HG03097 (cell line): Measurements from ENCODE around the gene CCDC68.

Source experiments
- ATAC-seq: cut with Tn5 transposase; IDR thresholded peaks from one replicate; pipeline ENCODE4 v1.9.1; 2021; ENCODE audit not compliant: unreplicated experiment, low FRiP score

CCDC68 gene

GRCh38 chr18:54961868-54962267 is 2.6 kb upstream of the CCDC68 start:
- ATAC-seq, result no peak

- ATAC-seq, result no peak
Measured at GRCh38 chr18:54961016-54961423, 1.8 kb upstream of the CCDC68 start.

DNA sequence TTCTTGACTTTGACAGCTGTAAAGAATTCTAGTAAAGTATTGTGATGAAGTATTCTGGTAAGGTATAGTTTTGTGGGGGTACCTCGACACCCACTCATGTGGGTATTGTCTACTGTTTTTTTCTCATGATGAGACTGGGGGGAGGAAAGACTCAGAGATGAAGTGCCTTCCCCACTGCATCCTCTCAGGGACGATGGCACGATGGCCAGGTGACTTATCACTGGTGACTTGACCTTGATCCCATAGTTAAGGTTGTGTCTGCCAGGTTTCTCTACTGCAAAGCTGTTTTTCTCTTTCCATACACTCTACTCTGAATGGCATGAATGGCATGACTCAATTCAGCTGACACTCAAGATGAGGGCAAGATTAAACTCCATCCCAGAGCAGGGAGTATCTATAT is 936 bp upstream of the CCDC68 start:
- no peak for ATAC-seq

DNA sequence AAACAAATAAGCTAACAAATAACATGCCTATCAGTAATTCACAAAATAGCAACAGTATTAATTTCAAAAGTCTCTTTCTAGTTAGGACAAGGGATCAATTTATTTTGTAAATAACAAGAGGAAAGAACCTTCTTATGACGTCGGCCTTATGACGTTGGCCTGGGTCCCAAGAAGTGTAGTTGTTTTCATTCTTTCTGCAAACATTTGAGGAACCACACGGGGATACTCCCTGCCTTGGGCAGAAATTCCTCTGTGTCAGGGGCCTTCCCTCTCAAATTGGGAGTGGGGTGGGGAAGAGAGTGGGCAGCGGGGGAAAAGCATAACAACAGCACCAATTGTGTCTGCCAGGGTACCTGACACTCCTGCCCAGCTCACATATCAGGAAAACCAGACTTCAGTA is 1.3 kb downstream of the CCDC68 start:
- ATAC-seq, result no peak

GRCh38 chr18:54957296-54957832 is 1.9 kb downstream of the CCDC68 start:
- no peak for ATAC-seq

DNA sequence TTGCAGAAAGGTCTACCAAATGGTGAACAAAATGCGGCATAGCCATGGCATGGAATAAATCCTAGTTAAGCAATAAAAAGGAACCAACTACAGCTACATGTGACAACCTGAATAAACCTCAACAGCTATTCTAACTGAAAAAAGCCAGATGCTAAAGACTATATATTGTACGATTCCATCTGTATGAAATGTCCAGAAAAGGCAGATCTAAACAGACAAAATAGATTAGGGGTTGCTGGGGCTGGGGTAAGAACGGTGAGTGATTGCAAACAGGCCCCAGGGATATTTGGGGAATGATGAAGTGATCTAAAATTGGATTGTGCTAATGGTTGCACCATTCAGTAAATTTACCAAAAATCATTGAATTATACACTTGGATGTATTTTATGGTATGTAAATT is 2.8 kb downstream of the CCDC68 start:
- ATAC-seq, result no peak

DNA sequence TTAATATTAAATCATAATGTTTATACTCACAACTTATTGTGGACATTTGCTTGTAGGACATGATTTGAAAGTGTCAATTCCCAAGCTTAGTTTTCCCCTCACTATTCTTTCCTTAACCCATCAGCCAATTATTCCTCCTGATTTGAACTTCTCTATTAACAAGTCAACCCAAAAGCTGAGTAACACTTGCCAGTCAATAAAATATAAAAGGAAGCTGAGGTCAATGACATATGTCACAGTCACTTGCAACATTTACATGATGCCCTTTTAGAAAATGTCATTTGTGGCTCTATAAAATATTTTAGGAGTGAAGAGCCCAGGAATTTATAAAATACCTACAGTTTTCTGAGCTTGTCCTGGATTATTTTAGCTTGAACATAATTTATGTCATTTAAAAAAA is 7.2 kb downstream of the CCDC68 start:
- no peak for ATAC-seq

GRCh38 chr18:54950221-54950620 is 9.0 kb downstream of the CCDC68 start:
- ATAC-seq, result no peak

GRCh38 chr18:54949588-54949987 is 9.7 kb downstream of the CCDC68 start:
- no peak for ATAC-seq

DNA sequence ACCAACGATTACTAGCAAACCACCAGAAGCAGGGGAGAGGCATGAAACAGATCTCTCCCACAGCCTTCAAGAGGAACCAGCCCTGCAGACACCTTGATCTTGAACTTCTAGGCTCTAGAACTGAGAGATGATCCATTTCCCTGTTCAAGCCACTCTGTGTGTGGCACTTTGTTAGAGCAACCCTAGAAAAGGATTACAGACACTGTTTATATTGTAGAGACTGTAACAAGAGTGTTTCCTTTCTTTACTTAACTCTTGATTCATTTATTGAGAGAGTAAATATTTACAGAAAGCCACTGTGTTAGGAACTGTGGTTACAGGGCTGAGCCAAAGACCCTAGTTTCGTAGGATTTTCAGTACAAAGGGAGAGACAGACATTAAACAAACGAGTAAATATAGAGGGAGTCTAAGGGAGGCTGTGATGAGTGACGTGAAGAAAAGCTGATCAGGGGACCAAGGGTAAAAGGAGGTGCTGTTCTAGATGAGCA is 10.9 kb downstream of the CCDC68 start:
- ATAC-seq, result no peak

DNA sequence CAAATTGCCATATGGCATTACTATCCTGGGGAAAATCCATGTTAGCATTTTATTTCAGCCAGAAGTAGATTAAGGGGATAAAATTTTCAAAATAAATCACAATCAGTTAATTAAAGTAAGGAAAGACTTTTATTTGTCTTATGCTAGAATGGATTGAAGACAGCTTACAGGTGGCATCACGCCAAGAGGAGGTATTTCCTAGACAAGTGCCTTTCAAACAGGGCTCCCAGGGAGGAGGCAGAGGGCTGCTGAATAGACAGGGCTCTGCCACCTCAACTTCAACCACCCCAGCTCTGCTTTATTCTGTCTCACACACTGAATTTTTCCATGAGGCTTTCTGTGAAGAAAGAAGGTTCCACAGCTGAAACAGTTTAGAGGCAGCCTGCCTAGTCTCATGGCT is 12.2 kb downstream of the CCDC68 start:
- no peak for ATAC-seq

DNA sequence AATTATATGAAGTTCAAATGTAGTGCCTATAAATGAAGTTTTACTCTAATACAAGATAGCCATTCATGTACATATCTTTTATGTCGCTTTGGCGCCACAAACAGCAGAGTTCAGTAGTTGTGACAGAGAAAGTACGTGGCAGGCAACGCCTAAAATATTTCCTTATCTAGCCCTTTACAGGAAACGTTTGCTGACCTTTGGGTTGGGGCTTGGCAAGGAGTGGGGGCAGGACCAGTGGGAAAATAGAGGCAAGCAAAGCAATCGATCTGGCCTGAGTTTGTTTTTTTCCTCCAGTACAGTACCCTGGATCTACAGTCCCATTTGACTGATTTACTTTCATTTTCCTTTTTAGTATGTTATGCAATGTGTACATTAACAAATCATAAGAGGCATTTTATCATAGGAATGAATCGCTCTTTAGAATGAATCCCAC is 13.1 kb downstream of the CCDC68 start:
- ATAC-seq, result peak; percentile 87

- ATAC-seq, result no peak
Measured at GRCh38 chr18:54945576-54946125, 13.6 kb downstream of the CCDC68 start.

- ATAC-seq, result no peak
Measured at GRCh38 chr18:54942569-54942968, 16.7 kb downstream of the CCDC68 start.

- no peak for ATAC-seq
Measured at GRCh38 chr18:54942144-54942543, 17.1 kb downstream of the CCDC68 start.

GRCh38 chr18:54939361-54939917 is 19.8 kb downstream of the CCDC68 start:
- ATAC-seq, result no peak

DNA sequence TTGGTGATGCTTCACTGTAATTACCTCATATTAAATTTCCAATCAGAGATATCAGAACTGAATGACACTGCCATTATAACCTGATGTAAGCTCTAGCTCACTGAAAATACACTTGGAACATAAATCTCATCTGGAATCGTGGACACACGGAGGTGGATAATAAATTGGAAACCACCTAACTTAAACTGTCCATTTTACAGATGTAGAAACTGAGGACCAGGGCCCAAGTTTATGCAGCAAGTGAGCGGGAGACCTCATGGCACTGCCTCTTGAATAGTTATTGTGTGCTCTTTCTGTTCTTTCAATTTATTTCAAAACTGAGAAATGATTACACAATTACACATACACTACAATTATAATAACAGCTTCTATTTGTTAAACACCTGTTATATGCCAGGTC is 20.8 kb downstream of the CCDC68 start:
- ATAC-seq, result no peak

DNA sequence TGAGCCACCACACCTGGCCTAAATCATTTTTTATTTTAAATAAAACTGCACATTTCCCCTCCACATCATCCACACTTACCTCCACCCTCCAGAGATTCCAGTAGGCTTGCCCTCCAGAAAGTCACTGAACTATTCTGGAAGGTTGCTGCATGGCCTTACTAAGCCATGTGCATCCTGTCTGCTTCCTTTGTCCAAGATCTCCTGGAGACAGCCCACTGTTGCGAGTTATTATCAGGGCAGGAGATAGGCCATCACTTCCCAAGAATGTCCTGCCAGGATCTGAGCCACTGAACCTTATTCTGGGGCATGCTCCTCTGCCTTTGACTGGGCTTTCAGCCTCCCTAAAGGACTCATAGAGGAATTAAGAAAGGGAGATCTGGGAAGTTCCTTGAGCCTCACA is 26.8 kb downstream of the CCDC68 start:
- ATAC-seq, result no peak

- ATAC-seq, result no peak
Measured at GRCh38 chr18:54931152-54931551, 28.1 kb downstream of the CCDC68 start.

GRCh38 chr18:54928236-54928635 is 31.0 kb downstream of the CCDC68 start:
- ATAC-seq, result no peak

DNA sequence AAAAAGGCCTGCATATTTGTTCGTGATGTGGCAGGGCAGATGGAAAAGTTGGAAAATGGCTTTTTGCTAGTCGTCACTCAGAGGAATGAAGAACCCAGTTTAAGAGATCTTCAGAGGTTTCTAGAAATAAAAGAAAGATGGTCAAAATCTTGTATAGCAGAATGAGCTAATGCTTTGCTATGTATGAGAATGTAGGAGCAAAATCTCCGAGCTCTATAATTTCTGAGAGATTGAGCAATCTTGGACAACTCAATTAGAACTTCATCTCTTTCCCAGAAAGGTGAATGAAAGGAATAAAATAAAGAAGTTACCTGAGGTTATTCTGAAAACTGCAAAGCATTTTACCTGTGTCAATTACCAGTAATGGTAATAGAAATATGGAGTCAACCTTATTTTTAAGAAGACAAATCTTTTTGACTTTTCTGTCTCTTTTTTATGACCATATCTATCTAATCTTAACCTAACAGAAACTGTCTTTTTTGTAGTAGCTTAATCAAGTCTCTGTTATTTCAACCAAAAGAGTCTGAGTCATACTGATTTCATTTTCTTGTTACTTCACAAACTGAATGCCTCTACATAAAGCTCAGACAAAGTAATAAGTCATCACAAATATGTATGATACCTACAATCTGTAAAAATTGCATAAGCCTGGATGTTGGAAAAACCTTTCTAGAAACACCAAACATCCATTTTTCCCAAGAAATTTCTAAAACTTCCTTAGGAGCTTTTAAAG is 32.5 kb downstream of the CCDC68 start:
- ATAC-seq, result no peak

DNA sequence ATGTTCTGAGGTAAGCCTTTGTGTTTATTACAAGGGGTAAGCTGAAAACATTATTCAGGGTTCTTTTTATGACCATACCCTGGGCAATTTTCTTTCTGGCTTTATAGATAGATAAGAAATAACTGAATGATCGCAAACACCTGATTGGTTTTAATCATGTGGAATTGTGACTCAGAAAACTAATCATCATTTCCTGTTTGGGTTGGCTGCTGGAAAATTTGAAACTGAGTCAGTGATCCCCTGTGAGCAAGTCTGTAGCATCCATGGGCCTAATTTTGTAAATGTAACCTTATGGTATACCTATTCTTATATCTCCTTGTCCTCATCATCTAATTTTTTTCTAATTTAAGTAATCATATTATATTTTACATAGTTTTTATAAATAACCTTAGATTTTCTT is 34.3 kb downstream of the CCDC68 start:
- no peak for ATAC-seq
